Suprapubic skin (tissue), 4 donors: Measurements from ENCODE around the gene SLC11A1.

Experiments
- CTCF ChIP-seq, 2 donors: fragments of 200-600 bp in 1 of 2; fragments of 450-650 bp in 1 of 2; sonication (generic) in 1 of 2; IDR thresholded peaks; one replicate each; pipeline ENCODE4 v1.5.1; 2016 to 2019; ENCODE audit warnings: antibody characterized with exemption in 2 of 2, mild to moderate bottlenecking in 1 of 2, moderate library complexity in 1 of 2
- EP300 ChIP-seq: sonication (generic); formaldehyde crosslinking; IDR thresholded peaks from one replicate; pipeline ENCODE4 v1.6.1; 2017; ENCODE audit warnings: antibody characterized with exemption
- POLR2A ChIP-seq, 2 donors: fragments of 450-650 bp; IDR thresholded peaks; one replicate each; pipeline ENCODE4 v1.6.1; 2017; ENCODE audit warnings: antibody characterized with exemption in 2 of 2, mild to moderate bottlenecking in 2 of 2, moderate library complexity in 2 of 2
- POLR2AphosphoS5 ChIP-seq, 3 donors: sonication (generic); formaldehyde crosslinking; IDR thresholded peaks; one replicate each; pipeline ENCODE4 v1.6.1; 2017; ENCODE audit warnings: antibody characterized with exemption in 3 of 3

DNA sequence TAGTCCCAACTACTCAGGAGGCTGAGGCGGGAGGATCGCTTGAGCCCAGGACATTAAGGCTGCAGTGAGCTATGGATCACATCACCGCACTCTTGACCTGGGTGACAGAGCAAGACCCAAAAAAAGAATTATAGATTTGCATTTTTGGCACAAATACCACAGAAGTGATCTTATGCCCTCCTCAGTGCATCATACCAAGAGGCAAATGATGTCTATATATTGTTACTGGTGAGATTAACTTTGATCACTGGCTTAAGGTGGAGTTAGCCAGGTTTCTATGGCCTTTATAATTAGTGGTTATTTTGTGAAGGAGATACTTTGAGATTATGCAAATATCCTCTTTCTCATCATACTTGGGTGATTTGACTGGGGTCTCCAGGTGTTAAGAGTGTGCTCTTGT lies 47.5 kb upstream of the SLC11A1 start:
- TF ChIP-seq CTCF (IDR thresholded peaks at IDR 0.05) (no peak), EP300 (no peak), POLR2A (IDR thresholded peaks at IDR 0.05) (no peak), POLR2AphosphoS5 (IDR thresholded peaks at IDR 0.05) (no peak)
